Ureter (tissue), 1 donor: ENCODE measurements around the gene ZNF562. TPM values are rescaled to one million over a fixed set of nuclear protein-coding genes. Genes with fewer than 3 reads are reported as not detected.
"Not testable (repeated sequence)": the region's sequence is repeated elsewhere in the genome, so short reads cannot be mapped to it uniquely, and the experiment has no call there.

Experiments
- DNase-seq: peaks from one replicate; pipeline ENCODE4 v3.0.0-alpha.2; 2020; ENCODE audit warnings: low spot score
- total RNA-seq: library from RNA; stranded (reverse); gene quantifications from one replicate; pipeline ENCODE4 v1.2.4, GENCODE V29; 2023
- donor health status: DM: yes; HTN: yes; CAD: no.

Gene ZNF562
- 85.7 TPM for total RNA-seq

- DNase-seq, result peak; percentile 91
Measured at GRCh38 chr19:9674663-9675357, at the start of gene ZNF562. ZNF562 (minus strand) TSS chr19:9675100; CDS start chr19:9660744, 14,356 bp downstream.

- no peak for DNase-seq
Measured at GRCh38 chr19:9724157-9724556, 49.3 kb upstream of the ZNF562 start.

GRCh38 chr19:9721861-9722260 is 47.0 kb upstream of the ZNF562 start:
- no peak for DNase-seq

- DNase-seq, result no peak
Measured at GRCh38 chr19:9720541-9720940, 45.6 kb upstream of the ZNF562 start.

DNA sequence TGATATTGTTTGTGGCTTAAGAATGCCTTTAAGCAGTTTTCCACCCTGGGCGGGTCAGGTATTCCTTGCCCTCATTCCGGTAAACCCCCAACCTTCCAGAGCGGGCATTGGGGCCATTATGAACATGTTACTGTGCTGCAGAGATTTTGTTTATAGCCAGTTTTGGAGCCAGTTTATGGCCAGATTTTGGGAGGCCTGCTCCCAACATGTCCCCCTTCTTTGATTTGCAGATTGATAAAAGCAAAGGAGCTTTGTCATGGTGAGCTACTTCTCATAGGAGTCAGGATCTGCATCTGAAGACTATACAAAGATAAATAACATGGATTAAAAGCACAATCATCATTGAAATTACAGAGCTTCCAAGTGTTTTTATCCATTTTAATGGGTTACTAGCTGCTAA is 36.9 kb upstream of the ZNF562 start:
- no peak for DNase-seq

DNA sequence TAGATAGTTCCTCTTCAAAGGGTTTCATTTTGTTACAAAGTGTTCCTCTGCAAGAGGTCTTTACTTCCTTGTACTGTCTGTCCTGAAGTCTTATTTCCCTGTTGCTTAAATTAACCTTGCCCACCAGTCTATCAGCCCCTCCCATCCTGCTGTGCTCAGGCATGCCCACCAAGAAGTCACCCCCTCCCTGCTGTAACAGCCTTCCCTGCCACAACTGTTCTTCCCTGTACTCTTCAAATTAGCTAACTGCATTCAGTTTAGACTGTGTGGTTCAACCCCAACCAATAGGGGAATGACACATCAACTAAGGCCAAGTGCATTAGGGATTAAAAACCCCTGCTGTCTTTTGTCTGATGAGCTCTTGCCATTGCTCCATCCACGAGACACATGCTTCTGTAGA is 34.4 kb upstream of the ZNF562 start:
- DNase-seq, result peak; percentile 67

DNA sequence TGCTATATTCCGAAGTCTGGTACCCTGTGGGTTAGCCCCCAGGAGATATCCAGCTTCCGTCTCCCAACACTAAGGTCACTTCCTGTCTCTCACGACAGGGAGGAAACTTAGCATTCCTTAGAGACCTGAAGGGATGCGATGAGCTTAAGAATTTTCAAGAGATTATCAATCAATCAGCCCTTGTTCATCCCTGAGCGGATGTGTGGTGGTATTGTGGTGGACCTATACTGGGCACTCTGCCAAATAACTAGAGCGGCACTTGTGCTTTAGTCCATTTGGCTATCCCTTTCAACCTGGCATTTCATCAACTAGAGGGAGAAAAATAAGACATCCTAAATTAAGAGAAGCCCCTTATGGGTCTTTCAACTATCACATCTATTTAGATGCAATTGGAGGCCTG is 30.9 kb upstream of the ZNF562 start:
- DNase-seq, result no peak

DNA sequence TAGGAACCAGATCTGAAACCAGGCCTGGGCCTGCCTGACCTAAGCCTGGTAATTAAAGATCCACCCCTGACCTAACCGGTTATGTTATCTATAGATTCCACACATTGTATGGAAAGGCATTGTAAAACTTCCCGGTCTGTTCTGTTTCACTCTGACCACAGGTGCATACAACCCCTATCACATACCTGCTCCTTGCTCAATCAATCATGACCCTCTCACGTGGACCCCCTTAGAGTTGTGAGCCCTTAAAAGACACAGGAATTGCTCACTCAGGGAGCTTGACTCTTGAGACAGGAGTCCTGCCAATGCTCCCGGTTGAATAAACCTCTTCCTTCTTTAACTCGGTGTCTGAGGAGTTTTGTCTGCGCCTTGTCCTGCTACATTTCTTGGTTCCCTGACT is 27.3 kb upstream of the ZNF562 start:
- DNase-seq, result no peak

GRCh38 chr19:9700229-9700981 is 25.5 kb upstream of the ZNF562 start:
- DNase-seq, result no peak

- not testable (repeated sequence) for DNase-seq
Measured at GRCh38 chr19:9690301-9690700, 15.4 kb upstream of the ZNF562 start.

DNA sequence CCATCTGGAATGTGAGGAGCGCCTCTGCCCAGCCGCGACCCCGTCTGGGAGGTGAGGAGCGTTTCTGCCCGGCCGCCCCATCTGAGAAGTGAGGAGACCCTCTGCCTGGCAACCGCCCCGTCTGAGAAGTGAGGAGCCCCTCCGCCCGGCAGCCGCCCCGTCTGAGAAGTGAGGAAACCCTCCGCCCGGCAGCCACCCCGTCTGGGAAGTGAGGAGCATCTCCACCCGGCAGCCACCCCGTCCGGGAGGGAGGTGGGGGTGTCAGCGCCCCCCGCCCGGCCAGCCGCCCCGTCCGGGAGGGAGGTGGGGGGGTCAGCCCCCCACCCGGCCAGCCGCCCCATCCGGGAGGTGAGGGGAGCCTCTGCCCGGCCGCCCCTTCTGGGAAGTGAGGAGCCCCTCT is 5.1 kb upstream of the ZNF562 start:
- DNase-seq, result not testable (repeated sequence)

DNA sequence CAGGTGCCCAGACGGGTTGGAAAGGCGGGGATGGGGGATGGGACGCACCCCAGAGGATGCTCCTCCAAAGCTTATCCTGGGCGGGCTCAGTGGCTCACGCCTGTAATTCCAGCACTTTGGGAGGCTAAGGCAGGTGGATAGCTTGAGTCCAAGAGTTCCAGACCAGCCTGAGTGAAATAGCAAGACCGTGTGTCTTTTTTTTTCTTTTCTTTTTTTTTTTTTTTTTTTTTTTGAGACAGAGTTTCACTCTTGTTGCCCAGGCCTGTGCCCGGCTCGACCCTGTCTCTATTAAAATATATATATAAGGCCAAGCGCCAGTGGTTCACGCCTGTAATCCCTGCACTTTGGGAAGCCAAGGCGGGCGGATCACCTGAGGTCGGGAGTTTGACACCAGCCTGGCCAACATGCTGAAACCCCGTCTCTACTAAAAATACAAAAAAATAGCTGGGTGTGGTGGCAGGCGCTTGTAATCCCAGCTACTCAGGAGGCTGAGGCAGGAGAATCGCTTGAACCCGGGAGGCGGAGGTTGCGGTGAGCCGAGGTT is 530 bp upstream of the ZNF562 start:
- DNase-seq, result not testable (repeated sequence)

DNA sequence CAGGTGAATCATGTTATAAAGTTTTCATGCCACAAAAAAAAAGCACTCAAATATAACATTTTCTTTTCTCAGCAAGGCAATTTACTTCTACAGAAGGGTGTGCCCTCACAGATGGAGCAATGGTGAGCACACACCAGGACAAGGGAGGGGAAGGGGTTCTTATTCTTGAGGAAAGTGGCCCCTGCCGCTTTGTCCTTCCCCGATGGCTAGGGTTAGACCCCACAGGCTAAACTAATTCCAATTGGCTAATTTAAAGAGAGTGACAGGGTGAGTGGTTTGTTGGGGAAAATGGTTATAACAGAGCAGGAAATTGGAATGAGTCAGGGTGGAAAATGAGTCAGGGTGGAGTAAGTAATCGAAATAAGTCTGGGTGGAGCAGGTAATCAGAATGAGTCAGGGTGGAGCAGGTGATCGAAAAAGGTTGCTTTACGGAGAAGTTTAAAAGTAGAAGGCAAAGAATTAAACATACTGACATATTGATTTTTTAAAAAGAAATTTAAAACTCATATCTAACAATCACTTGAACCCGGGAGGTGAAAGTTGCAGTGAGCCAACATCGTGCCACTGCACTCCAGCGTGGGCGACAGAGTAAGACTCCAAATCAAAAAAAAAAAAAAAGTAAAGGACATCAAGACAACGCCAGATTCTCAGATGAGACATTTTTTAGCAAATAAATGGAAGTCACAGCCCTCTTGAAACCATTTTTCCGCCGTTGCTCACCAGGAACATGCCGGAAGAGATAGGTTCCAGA is 813 bp downstream of the ZNF562 start:
- DNase-seq, result no peak

- no peak for DNase-seq
Measured at GRCh38 chr19:9672893-9673292, 2.0 kb downstream of the ZNF562 start.

DNA sequence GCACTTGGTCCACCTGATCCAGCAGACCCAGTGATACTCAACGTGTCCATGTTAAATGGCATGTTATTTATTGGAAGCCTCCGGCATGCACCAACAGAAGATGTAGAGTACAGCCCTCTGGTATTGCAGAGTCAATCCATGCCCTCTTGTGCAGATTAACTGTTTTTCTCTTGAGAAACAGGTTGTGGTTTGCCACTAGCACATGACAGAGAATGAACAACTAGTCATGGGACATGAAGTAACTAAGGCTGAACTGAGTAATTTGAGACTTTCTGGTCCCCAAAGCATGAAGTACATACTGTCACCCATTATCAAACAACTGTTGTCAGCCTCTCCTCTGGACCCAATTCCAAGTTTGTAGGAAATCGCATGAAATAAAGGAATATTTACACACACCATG is 3.2 kb downstream of the ZNF562 start:
- DNase-seq, result no peak

DNA sequence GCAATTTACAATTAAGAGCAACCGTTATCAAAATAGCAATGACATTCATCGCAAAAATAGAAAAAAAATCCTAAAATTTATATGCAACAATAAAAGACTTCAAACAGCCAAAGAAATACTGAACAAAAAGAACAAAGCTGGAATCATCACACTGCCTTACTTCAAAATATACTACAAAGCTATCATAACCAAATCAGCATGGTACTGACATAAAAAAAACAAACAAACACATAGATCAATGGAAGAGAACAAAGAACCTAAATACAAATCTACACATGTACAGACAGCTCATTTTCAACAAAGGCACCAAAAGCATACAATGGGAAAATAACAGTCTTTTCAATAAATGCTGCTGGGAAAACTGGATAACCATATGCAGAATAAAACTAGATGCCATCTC is 6.4 kb downstream of the ZNF562 start:
- DNase-seq, result no peak

DNA sequence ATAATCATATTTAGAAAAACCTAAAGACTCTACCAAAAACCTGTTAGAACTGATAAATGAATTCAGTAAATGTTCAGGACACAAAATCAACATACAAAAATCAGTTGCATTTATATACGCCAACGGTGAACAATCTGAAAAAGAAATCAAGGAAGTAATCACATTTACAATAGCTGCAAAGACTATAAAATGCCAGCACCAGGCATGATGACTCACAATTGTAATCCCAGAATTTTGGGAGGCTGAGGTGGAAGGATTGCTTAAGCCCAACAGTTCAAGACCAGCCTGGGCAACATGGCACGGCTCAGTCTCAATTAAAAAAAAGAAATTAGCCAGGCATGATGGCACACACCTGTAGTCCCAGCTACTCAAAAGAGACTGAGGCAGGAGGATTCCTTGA is 7.0 kb downstream of the ZNF562 start:
- no peak for DNase-seq

- no peak for DNase-seq
Measured at GRCh38 chr19:9658769-9659168, 16.1 kb downstream of the ZNF562 start.

- not testable (repeated sequence) for DNase-seq
Measured at GRCh38 chr19:9653066-9653555, 21.8 kb downstream of the ZNF562 start.

DNA sequence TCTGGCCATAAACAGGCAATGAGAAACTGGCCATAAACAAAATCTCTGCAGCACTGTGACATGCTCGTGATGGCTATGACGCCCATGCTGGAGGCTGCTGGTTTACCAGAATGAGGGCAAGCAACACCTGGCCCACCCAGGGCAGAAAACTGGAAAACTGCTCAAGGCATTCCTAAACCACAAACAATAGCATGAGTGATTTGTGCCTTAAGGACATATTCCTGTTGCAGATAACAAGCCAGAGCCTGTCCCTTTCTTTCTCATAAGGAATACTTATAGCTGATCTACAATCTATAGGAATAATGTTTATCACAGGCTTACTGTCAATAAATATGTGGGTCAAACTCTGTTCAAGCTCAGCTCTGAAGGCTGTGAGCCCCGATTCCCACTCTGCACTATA is 23.4 kb downstream of the ZNF562 start:
- not testable (repeated sequence) for DNase-seq

DNA sequence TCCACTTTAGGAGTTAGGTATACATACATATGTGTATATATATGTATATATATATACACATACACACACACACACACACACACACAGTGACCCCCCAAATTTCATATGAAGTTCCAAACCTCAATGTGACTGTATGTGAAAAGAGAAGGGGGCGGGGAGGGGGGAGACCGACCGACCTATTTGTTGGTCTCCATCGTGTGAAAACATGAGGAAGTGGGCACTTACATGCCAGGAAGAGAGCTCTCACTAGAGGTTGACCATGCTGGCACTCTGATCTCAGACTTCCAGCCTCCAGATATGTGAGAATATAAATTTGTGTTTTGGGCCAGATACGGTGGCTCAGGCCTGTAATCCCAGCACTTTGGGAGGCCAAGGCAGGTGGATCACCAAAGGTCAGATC is 24.6 kb downstream of the ZNF562 start:
- no peak for DNase-seq

DNA sequence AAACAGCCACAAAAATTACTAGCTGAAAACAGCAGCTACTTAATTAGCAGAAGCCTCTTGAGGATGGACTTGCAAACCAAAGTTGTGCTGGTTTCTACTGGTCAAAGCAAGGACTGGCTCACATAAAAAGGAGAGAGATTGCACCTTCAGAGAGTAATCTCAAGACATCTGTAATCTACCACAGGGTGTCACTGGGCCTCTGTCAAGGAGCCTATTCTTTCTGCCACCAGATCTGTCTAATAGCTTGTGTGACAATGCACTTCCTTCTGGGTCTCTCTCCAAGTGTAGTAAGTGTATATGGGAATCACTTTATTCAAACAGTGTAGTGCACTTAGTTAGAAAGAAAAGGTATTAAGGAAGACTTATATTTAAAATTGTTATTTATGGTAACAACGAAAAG is 29.4 kb downstream of the ZNF562 start:
- DNase-seq, result no peak
